Sigmoid colon (tissue), 4 donors: ENCODE measurements around the gene PLXNB2.

Experiments
- CTCF ChIP-seq, 4 experiments: fragments of 450-650 bp in 3 of 4; fragments of 200-600 bp in 1 of 4; IDR thresholded peaks; one replicate each; pipeline ENCODE4 v1.5.1; 2016 to 2019; ENCODE audit warnings: antibody characterized with exemption in 4 of 4, mild to moderate bottlenecking in 3 of 4, moderate library complexity in 2 of 4
- EP300 ChIP-seq, 4 donors: sonication (generic); formaldehyde crosslinking; IDR thresholded peaks; one replicate each; pipeline ENCODE4 v1.6.1; 2017; ENCODE audit warnings: antibody characterized with exemption in 4 of 4
- POLR2A ChIP-seq, 2 donors: fragments of 450-650 bp; IDR thresholded peaks; one replicate each; pipeline ENCODE4 v1.6.1; 2016; ENCODE audit warnings: antibody characterized with exemption in 2 of 2, mild to moderate bottlenecking in 2 of 2, moderate library complexity in 2 of 2
- POLR2AphosphoS5 ChIP-seq, 4 donors: sonication (generic); formaldehyde crosslinking; IDR thresholded peaks; one replicate each; pipeline ENCODE4 v1.6.1; 2017; ENCODE audit warnings: antibody characterized with exemption in 4 of 4

DNA sequence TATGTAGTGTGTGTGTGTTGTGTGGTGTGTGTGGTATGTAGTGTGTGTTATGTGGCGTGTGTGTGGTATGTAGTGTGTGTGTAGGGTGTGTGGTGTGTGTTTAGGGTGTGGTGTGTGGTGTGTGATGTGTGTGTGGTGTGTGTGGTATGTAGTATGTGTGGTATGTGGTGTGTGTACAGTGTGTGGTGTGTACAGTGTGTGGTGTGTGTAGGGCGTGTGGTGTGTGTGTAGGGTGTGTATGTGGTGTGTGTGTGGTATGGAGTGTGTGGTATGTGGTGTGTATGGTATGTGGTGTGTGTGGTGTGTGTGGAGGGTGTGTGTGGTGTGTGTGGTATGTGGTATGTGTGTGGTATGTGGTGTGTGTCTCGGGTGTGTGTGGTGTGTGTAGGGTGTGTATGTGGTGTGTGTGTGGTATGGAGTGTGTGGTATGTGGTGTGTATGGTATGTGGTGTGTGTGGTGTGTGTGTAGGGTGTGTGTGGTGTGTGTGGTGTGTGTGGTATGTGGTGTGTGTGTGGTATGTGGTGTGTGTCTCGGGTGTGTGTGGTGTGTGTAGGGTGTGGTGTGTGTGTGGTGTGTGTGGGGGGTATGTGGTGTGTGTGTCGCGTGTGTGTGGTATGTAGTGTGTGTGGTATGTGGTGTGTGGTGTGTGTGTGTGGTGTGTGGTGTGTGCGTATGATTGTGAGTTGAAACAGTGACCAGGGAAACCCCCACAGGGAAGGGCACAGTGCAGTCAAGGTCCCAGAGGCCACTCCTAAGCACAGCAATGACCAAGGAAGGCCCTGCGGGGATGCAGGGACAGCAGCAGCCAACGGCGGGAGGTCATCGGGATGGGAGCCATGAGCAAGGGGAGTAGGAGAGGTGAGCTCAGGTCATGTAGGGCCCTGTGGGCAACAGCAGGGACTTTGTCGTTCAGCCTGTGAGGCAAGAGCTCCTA lies 32.8 kb upstream of the PLXNB2 start:
- TF ChIP-seq EP300 (IDR thresholded peaks at IDR 0.05) (no peak), CTCF (IDR thresholded peaks at IDR 0.05) (no peak), POLR2A (IDR thresholded peaks at IDR 0.05) (no peak), POLR2AphosphoS5 (IDR thresholded peaks at IDR 0.05) (no peak)
